Measurements from ENCODE around the gene NR2C1. TPM values are rescaled to one million over a fixed set of nuclear protein-coding genes. Genes with fewer than 3 reads are reported as not detected.

Gene NR2C1
- total and polyA plus RNA-seq, 9 of the 15 experiments (the other 6 are each of a cell fraction or from before 2014, with no cell fraction given), result 8.5 to 42.4 (median 35.6) TPM

GRCh38 chr12:95072900-95073697, at the start of gene NR2C1 (continued):
- TF ChIP-seq E2F1 (CRISPR knock-in tag; IDR thresholded peaks at IDR 0.05), result no peak; the same call in 1 of the 2 replicates
- no peak for TF ChIP-seq MAFF (IDR thresholded peaks at IDR 0.05; ENCODE audit: low read length)
- TF ChIP-seq, protein P1, sequence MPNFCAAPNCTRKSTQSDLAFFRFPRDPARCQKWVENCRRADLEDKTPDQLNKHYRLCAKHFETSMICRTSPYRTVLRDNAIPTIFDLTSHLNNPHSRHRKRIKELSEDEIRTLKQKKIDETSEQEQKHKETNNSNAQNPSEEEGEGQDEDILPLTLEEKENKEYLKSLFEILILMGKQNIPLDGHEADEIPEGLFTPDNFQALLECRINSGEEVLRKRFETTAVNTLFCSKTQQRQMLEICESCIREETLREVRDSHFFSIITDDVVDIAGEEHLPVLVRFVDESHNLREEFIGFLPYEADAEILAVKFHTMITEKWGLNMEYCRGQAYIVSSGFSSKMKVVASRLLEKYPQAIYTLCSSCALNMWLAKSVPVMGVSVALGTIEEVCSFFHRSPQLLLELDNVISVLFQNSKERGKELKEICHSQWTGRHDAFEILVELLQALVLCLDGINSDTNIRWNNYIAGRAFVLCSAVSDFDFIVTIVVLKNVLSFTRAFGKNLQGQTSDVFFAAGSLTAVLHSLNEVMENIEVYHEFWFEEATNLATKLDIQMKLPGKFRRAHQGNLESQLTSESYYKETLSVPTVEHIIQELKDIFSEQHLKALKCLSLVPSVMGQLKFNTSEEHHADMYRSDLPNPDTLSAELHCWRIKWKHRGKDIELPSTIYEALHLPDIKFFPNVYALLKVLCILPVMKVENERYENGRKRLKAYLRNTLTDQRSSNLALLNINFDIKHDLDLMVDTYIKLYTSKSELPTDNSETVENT (CRISPR knock-in tag; IDR thresholded peaks at IDR 0.05), result peak; percentile 55
- no peak for TF ChIP-seq ERF (CRISPR knock-in tag; IDR thresholded peaks at IDR 0.05)
- TF ChIP-seq MAZ (CRISPR knock-in tag; conservative IDR thresholded peaks at IDR 0.05 in 1 of 2, IDR thresholded peaks at IDR 0.05 in 1 of 2), result peak in 1 of 2 experiments; percentile 89
- no peak for TF ChIP-seq ZNF282 (CRISPR knock-in tag; IDR thresholded peaks at IDR 0.05)
- TF ChIP-seq SUPT5H (IDR thresholded peaks at IDR 0.05), result peak; percentile 82

All from K562 (cell line).